ENCODE measurements around the gene PARL. TPM values are rescaled to one million over a fixed set of nuclear protein-coding genes. Genes with fewer than 3 reads are reported as not detected.

PARL gene
- total and polyA plus RNA-seq, 2 of the 13 experiments (the other 11 are each of a cell fraction or from before 2014, with no cell fraction given): 46.3 to 58.6 TPM

- TF ChIP-seq ZNF350 (CRISPR knock-in tag; IDR thresholded peaks at IDR 0.05; ENCODE audit: borderline replicate concordance, low read depth) (no peak), ZNF768 (CRISPR knock-in tag; IDR thresholded peaks at IDR 0.05) (peak; percentile 31; the same call in 1 of the 2 replicates), ZGPAT (CRISPR knock-in tag; IDR thresholded peaks at IDR 0.05) (no peak), MXI1 (IDR thresholded peaks at IDR 0.05; ENCODE audit: borderline replicate concordance, low read depth, low read length) (peak; percentile 22; the same call in 1 of the 3 replicates), ZNF549 (CRISPR knock-in tag; IDR thresholded peaks at IDR 0.05) (no peak), MEIS2 (CRISPR knock-in tag; IDR thresholded peaks at IDR 0.05) (0 out of 2 replicates have a peak, but pooled peaks have one; percentile 38), ZHX2 (IDR thresholded peaks at IDR 0.05; ENCODE audit: low read depth) (no peak), ZHX2 (CRISPR knock-in tag; IDR thresholded peaks at IDR 0.05; ENCODE audit: borderline replicate concordance) (no peak), MIER2 (CRISPR knock-in tag; IDR thresholded peaks at IDR 0.05) (peak; percentile 94), ZNF574 (CRISPR knock-in tag; IDR thresholded peaks at IDR 0.05) (no peak), NR2C2 (CRISPR knock-in tag; IDR thresholded peaks at IDR 0.05; ENCODE audit: borderline replicate concordance) (no peak), SPEN (CRISPR knock-in tag; IDR thresholded peaks at IDR 0.05; ENCODE audit: low read depth) (no peak), HIC2 (CRISPR knock-in tag; IDR thresholded peaks at IDR 0.05; ENCODE audit: low read depth) (peak; percentile 72), MATR3 (CRISPR knock-in tag; IDR thresholded peaks at IDR 0.05) (no peak), YEATS2 (CRISPR knock-in tag; IDR thresholded peaks at IDR 0.05; ENCODE audit: borderline replicate concordance) (no peak), PAF1 (CRISPR knock-in tag; IDR thresholded peaks at IDR 0.05) (no peak)
These were observed 20.4 kb upstream of the PARL start (continued) for GRCh38 chr3:183904833-183905780.

Measured in HepG2 (cell line).